Spleen (tissue), 7 donors: ENCODE data around the gene CD47.

Experiments
- CTCF ChIP-seq, 11 experiments: fragments of 200-600 bp in 7 of 11; fragments of 450-650 bp in 4 of 11; sonication (generic) in 4 of 11; IDR thresholded peaks in 8 of 11; conservative IDR thresholded peaks in 3 of 11; 1 replicate in 7 of 11; 2 replicates in 4 of 11; pipeline versions ENCODE4 v1.4.0 to v1.8.0; 2016 to 2021; ENCODE audit warnings: antibody characterized with exemption in 11 of 11, inconsistent platforms in 4 of 11, mild to moderate bottlenecking in 1 of 11
- POLR2A ChIP-seq, 3 donors: fragments of 450-650 bp; IDR thresholded peaks; one replicate each; pipeline ENCODE4 v1.5.1; 2017; ENCODE audit warnings: antibody characterized with exemption in 3 of 3, mild to moderate bottlenecking in 1 of 3
- donor health status: DM: no; HTN: no; CAD: no; lungs with moderate emphysema.
- donor health status: DM: no; HTN: no; CAD: no.
- donor health status: DM: no; HTN: no; CAD: no.

GRCh38 chr3:108021533-108021932, 69.3 kb downstream of the CD47 start:
- no peak for TF ChIP-seq CTCF (IDR thresholded peaks at IDR 0.05 in 8 of 11, conservative IDR thresholded peaks at IDR 0.05 in 3 of 11)
- TF ChIP-seq POLR2A (IDR thresholded peaks at IDR 0.05): no peak
